Left cardiac atrium (tissue), 4 donors: ENCODE results near the gene REEP2. TPM values are rescaled to one million over a fixed set of nuclear protein-coding genes. Genes with fewer than 3 reads are reported as not detected.

Source experiments
- ATAC-seq, 2 donors: fragments of 200-7000 bp; cut with Tn5 transposase; one replicate each; pipeline ENCODE4 v1.9.1; 2020; ENCODE audit warnings: mild to moderate bottlenecking in 2 of 2, moderate library complexity in 2 of 2
- DNase-seq: peaks from one replicate; pipeline ENCODE4 v3.0.0-alpha.2; 2020
- intact Hi-C, 2 donors: fragments of 100-400 bp; cut with DNase I; formaldehyde crosslinking; loops; one replicate each; pipeline versions ENCODE4 v1.14.1 to v1.15.1; 2022 to 2023
- total RNA-seq, 2 donors: library from RNA; stranded (reverse); fragmentation: NEBNext Ultra II Directional; extraction: Animal tissue kit (Norgen Biotek cat#: 25700); gene quantifications; one replicate each; pipeline ENCODE4 v1.2.1, GENCODE V29; 2021
- donor health status: DM: no; HTN: yes; CAD: no.
- donor health status: DM: no; HTN: yes; CAD: no; lungs with severe emphysema.
- donor health status: DM: yes; HTN: yes; CAD: no.
- donor health status: Dilated cardiomyopathy.

The REEP2 gene
- total RNA-seq, 2 donors from 2014 or later = 15.6 to 17.0 TPM

DNA sequence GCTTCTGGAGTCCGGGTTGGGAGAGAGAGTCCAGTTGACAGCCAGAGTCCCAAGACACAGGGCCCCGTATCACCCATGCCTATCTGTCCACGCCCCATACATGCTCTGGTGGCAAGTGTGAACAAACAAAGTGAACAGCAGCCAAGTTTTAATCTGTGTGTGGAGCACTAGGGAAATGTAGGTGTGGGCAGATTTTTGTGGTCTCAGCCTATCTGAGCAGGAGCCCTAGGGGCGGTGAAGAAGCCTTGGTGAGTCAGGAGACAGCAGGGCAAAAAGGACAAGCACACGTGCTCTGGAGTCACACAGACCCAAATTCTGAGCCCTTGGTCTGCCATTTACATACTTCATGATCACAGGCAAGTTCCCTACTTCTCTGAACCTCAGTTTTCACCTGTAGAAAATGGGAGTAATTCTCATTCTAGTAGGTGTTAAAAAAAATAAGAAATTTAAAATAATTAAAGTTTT is 49.7 kb downstream of the REEP2 start:
- intact Hi-C loops = no loop called here
- no peak for ATAC-seq
- no peak for DNase-seq

DNA sequence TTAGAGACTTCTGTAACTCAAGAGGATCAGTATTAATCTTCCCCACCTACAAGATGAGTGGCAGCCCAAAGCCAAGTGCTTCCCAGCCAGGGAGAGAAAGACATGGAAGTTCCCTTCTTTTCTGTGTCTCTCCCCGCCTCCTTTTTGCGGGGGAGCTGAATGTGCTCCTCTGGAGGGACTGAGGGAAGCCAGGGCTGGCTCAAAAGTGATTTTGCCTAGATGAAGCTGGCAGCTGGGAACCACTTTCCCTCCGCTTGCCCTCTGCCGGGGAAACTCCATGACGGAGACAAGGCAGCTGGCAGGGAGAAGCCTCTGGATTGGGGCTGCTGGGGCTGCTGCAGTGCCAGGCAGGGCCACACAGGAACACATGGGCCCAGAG is 50.8 kb downstream of the REEP2 start:
- ATAC-seq (no peak), DNase-seq (no peak)
- intact Hi-C loops = no loop called here

- intact Hi-C loops = no loop called here
- ATAC-seq (no peak), DNase-seq (no peak)
Observed at GRCh38 chr5:138490648-138491283, 51.9 kb downstream of the REEP2 start.

DNA sequence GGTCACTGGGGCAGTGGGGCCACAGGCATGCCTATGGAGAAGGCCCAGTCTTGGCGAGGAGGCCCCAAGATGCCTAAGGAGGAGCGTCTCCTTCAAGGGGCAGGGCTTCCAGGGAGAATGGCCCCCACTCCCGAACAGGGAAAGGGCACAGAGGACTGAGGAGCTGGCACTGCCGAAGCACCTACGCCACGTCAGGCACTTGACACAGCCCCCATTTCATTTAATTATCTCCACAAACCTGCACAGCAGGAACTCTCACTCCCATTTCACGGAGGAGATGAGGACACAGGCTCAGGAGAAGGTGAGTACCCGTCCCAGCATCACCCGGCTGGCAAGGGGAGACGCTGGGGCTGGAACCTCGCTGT is 52.4 kb downstream of the REEP2 start:
- DNase-seq (no peak), ATAC-seq (no peak)
- intact Hi-C loops = no loop called here

DNA sequence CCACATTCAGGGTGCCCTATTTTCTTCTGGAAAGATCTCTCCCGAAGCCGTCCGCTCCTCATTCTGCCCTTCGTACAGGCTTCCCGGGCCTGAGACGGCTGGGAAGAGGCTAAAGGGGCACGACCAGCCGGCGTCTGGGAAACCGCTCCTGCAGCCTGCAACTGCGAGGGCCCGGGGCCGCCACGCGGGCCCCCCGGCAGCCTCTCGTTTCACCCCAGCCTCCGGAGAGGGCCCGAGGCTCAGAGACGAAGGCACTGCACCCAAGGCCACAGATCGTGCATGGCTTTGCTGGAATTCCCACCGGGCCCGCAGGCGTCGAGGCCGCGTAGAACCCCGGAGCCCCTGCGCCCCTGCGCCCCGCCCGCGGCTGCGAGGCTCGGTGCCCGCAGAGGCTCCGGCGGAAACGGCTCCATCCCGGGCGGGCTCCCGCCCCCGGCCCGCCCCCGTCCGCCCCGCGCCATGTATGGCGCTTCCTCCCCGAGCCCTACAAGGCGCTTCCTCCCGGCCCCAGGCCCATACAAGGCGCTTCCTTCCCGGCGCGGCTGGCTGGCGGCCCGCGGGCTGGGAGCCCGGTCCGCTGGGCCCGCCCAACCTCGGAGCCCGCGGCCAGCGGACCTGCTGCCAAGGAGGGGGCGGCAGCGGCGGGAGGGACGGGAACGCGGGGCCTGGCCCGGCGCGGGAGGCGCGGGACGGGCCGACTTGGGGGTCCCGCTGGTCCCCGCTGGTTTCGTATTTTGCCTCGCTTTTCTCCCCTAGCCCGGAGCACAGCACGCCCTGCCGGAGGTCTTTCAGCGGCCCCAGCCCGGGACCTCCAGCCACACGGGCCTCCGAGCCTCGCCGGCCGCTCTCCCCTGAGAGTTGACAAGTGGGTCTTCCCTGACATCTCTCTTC is 53.1 kb downstream of the REEP2 start:
- intact Hi-C loops = no loop called here
- DNase-seq (peak; percentile 94), ATAC-seq (peak; percentile 98 to 99)

DNA sequence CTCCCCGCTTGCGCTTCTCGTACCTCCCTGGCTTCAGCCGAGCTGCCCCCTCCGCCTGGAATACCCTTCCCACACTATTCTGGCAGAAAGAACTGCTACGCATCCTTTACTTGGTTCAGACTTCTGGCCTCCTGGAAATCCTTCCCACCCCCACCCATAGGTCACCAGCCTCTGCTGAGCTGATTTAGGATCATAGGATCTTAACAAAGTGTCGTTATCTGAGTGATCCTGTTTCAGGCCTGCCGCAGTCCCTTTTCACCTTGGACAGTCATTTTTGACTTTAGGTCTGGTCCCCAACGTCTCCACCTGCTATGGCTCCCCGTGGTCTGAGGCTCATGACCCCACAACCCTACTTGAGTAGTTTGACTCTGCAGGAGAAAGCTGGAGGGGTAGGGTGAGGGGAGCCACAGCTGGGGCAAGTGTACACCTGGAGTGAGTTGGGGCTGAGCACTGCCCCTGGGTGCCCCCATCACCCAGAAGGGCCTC is 53.7 kb downstream of the REEP2 start:
- DNase-seq (no peak), ATAC-seq (no peak)
- intact Hi-C loops = no loop called here

DNA sequence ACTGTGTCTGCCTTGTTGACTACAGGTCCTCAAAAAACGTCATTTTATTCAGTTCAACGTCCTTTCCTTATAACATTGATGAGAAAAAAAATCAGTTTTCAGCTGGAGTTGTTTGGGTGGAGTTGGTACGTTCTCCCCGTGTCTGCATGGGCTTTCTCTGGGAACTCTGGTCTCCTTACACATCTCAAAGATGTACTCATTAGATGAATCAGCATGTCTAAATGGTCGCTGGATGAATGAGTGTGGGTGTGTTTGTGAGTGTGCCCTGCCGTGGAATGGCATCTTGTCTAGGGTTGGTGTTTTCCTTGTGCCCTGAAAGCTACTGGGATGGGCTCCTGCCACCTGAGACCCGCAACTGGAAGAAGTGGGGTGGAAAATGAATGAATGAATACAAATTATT is 56.5 kb downstream of the REEP2 start:
- ATAC-seq (no peak), DNase-seq (no peak)

More for the DNA sequence above, 56.5 kb downstream of the REEP2 start:
- intact Hi-C loops = loop anchor here in 1 of 2 donors (5.0 kb wide), 1 partner anchor 43 kb away; no protein-coding TSS in a partner anchor

Other genes starting within 250 kb of the REEP2 start
- 10 to 100 TPM; 15.3 to 18.0 TPM for gene CDC23, start 225.7 kb upstream of the REEP2 start, total RNA-seq
- gene GFRA3, start 164.4 kb upstream of the REEP2 start, total RNA-seq = 1 to 10 TPM in 1 of 2 donors, under 1 TPM in 1; 0.92 to 1.7 TPM
- gene CDC25C, start 107.3 kb upstream of the REEP2 start, total RNA-seq = under 1 TPM in 1 of 2 donors, not detected in 1; 0.21 TPM
- gene FAM53C, start 100.8 kb upstream of the REEP2 start, total RNA-seq = 10 to 100 TPM; 17.8 to 20.0 TPM
- 10 to 100 TPM; 33.9 to 39.8 TPM for gene KDM3B, start 86.4 kb upstream of the REEP2 start, total RNA-seq
- gene EGR1, start 26.4 kb downstream of the REEP2 start, total RNA-seq = 10 to 100 TPM; 29.1 to 71.9 TPM
- 100 to 1,000 TPM in 1 of 2 donors, 10 to 100 TPM in 1; 74.0 to 106 TPM for gene ETF1, start 104.2 kb downstream of the REEP2 start, total RNA-seq
- 100 to 1,000 TPM; 208 to 261 TPM for gene HSPA9, start 136.3 kb downstream of the REEP2 start, total RNA-seq